Neural progenitor cell (in vitro differentiated cells): ENCODE data around the gene FAM32A. TPM values are rescaled to one million over a fixed set of nuclear protein-coding genes. Genes with fewer than 3 reads are reported as not detected.

Source experiments
- DNase-seq: peaks from one replicate; pipeline ENCODE4 v3.0.0-alpha.2; 2016; ENCODE audit warnings: low spot score
- H2AFZ ChIP-seq: fragments of 200-600 bp; sonication (generic); replicated peaks from 2 replicates; pipeline ENCODE4 v1.6.1; 2016; ENCODE audit warnings: antibody characterized with exemption
- H3F3A ChIP-seq: fragments of 200-600 bp; sonication (generic); 2 replicates; pipeline ENCODE4 v1.6.1; 2016; ENCODE audit warnings: antibody characterized with exemption, low read depth
- H3K27ac ChIP-seq: fragments of 200-600 bp; sonication (generic); 2 replicates; pipeline ENCODE4 v1.5.1; 2016; ENCODE audit warnings: mild to moderate bottlenecking
- H3K27me3 ChIP-seq: fragments of 200-600 bp; sonication (generic); 2 replicates; pipeline ENCODE4 v1.6.1; 2016; ENCODE audit warnings: mild to moderate bottlenecking, moderate library complexity
- H3K36me3 ChIP-seq: fragments of 200-600 bp; sonication (generic); 2 replicates; pipeline ENCODE4 v1.5.1; 2016
- H3K4me1 ChIP-seq: fragments of 200-600 bp; sonication (generic); 2 replicates; pipeline ENCODE4 v1.6.1; 2016; ENCODE audit warnings: mixed run types
- H3K4me2 ChIP-seq: fragments of 200-600 bp; sonication (generic); 2 replicates; pipeline ENCODE4 v1.6.1; 2016
- H3K4me3 ChIP-seq: fragments of 200-600 bp; sonication (generic); 2 replicates; pipeline ENCODE4 v1.5.1; 2016
- H3K79me2 ChIP-seq: fragments of 200-600 bp; sonication (generic); 2 replicates; pipeline ENCODE4 v1.6.1; 2016; ENCODE audit warnings: low read depth
- H3K9ac ChIP-seq: fragments of 200-600 bp; sonication (generic); 2 replicates; pipeline ENCODE4 v1.6.1; 2016
- H3K9me3 ChIP-seq: fragments of 200-600 bp; sonication (generic); 2 replicates; pipeline ENCODE4 v1.5.1; 2016; ENCODE audit warnings: low read depth
- H4K20me1 ChIP-seq: fragments of 200-600 bp; sonication (generic); 2 replicates; pipeline ENCODE4 v1.6.1; 2016; ENCODE audit warnings: low read depth
- H3K27ac Mint-ChIP-seq: 3 replicates; pipeline ENCODE4 v1.8.0; 2021; ENCODE audit warnings: mixed read lengths
- H3K27me3 Mint-ChIP-seq: 2 replicates; pipeline ENCODE4 v1.8.0; 2022; ENCODE audit warnings: low read depth, mild to moderate bottlenecking, inconsistent platforms, moderate library complexity, mixed read lengths; ENCODE audit not compliant: insufficient read depth
- H3K36me3 Mint-ChIP-seq: 3 replicates; pipeline ENCODE4 v1.8.0; 2021; ENCODE audit warnings: mixed read lengths
- H3K4me1 Mint-ChIP-seq: 3 replicates; pipeline ENCODE4 v1.8.0; 2021; ENCODE audit warnings: mixed read lengths
- H3K4me3 Mint-ChIP-seq: 3 replicates; pipeline ENCODE4 v1.8.0; 2021; ENCODE audit warnings: mild to moderate bottlenecking, moderate library complexity, mixed read lengths
- H3K9me3 Mint-ChIP-seq: 3 replicates; pipeline ENCODE4 v1.8.0; 2020; ENCODE audit warnings: mixed read lengths
- EZH2 ChIP-seq: fragments of 200-600 bp; sonication (generic); IDR thresholded peaks from 2 replicates; pipeline ENCODE4 v1.6.1; 2017; ENCODE audit warnings: antibody characterized with exemption, mild to moderate bottlenecking, moderate library complexity
- EZH2phosphoT487 ChIP-seq: fragments of 200-600 bp; sonication (generic); IDR thresholded peaks from 2 replicates; pipeline ENCODE4 v1.6.1; 2017; ENCODE audit warnings: antibody characterized with exemption
- total RNA-seq: library from RNA; depleted of rRNA; stranded (reverse); fragments of >200 nt; gene quantifications from 2 replicates; pipeline ENCODE4 v1.2.3, GENCODE V29; 2015; ENCODE audit warnings: low replicate concordance
- TF ChIP-seq, protein P1 (sequence below): fragments of 200-600 bp; sonication (generic); IDR thresholded peaks from 2 replicates; pipeline ENCODE4 v1.5.1; 2017; ENCODE audit warnings: antibody characterized with exemption, mild to moderate bottlenecking

The FAM32A gene
- total RNA-seq, 1 donor from 2014 or later, result 139 TPM

DNA sequence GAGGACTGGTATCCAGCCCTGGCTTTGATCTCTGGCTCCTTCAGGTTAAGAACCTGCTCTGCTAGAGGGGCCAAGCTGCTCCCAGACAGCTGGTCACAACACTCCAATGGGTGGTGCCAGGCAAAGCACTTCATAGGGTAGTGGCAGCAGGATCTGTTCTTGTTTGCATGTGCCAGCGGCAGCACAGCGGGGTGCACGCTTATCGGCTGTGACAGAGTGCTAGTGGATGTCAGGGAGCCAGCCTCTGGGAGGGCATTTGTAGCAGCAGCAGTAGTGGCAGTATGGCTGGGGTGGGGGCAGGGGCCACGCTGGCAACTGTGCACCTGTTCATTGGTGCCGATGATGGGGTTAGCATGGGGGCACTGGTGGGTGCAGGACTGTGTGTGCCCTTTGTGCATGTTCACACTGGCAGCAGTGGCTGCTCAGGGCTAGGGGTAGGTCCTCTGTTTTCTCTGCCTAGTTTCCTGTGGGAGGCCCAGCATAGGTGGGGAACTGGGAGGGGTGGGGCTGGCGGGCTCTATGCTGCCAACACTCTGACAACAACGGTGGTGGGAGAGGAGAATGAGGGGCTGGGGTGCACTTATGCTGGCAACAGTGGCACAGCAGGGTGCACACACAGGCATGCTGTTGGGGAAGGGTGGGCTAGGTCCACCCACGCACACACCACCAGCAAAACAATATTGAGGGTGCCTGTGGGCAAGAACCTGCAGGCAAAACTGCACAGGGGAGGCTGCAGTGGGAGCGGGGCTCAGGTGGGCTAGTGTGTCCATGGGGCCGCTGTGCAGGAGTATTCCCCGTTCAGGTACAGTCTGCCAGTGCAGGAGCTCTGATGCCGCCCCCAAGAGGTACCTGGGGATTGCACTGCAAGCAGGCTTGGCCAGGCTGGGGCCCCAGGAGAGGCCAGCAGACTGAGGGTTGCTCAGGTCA lies 31.8 kb downstream of the FAM32A start:
- Histone ChIP-seq H3K36me3 (no peaks in the 10 kb centered on the region), H3K9ac (no peak overlapping the region), H3K27ac (no peak overlapping the region), H3K4me1 (no peaks in the 10 kb centered on the region), H3K27me3 (no peaks in the 10 kb centered on the region), H4K20me1 (no peaks in the 10 kb centered on the region), H3F3A (no peaks in the 10 kb centered on the region), H3K79me2 (peaks cover 12% of the 10 kb centered on the region), H3K9me3 (no peaks in the 10 kb centered on the region), H2AFZ (no peak overlapping the region), H3K4me2 (no peak overlapping the region), H3K4me3 (no peak overlapping the region)
- DNase-seq, result no peak
- Mint-ChIP-seq H3K4me1 (peaks cover 12% of the 10 kb centered on the region), H3K4me3 (no peak overlapping the region), H3K27me3 (peaks cover 5% of the 10 kb centered on the region), H3K9me3 (peaks cover 31% of the 10 kb centered on the region), H3K36me3 (peaks cover 54% of the 10 kb centered on the region), H3K27ac (no peak overlapping the region)
- TF ChIP-seq, protein P1, sequence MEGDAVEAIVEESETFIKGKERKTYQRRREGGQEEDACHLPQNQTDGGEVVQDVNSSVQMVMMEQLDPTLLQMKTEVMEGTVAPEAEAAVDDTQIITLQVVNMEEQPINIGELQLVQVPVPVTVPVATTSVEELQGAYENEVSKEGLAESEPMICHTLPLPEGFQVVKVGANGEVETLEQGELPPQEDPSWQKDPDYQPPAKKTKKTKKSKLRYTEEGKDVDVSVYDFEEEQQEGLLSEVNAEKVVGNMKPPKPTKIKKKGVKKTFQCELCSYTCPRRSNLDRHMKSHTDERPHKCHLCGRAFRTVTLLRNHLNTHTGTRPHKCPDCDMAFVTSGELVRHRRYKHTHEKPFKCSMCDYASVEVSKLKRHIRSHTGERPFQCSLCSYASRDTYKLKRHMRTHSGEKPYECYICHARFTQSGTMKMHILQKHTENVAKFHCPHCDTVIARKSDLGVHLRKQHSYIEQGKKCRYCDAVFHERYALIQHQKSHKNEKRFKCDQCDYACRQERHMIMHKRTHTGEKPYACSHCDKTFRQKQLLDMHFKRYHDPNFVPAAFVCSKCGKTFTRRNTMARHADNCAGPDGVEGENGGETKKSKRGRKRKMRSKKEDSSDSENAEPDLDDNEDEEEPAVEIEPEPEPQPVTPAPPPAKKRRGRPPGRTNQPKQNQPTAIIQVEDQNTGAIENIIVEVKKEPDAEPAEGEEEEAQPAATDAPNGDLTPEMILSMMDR, result no peak
- TF ChIP-seq EZH2phosphoT487 (no peak), EZH2 (no peak)

DNA sequence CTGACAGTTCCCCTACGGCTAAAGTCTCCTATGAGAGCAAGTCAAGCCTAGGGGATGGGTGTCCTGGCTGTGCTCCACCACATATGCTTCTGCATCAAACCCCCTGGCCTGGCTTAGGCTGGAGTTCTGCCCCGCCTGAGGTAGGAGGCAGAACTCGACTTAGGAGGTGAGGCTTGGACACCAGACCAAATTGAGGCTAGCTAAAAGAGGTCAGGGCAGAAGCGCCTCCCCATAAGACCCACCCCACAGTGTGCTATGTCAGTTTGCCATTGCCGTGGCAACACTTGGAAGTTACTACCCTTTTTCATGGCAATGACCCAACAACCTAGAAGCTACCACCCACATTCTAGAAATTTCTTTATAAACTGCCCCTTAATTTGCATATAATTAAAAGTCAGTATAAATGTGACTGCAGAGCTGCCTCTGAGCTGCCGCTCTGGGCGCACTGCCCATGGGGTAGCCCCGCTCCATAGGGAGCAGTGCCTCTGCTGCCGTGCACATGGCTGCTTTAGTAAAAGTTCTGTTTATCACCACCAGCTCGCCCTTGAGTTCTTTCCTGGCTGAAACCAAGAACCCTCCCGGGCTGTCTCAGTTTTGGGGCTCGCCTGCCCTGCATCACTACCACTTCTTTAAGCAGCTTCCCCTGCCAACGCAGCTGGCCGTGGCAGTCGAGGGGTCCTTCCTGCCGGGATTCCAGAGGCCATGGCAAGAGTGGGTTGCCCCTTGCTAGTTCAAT lies 32.7 kb downstream of the FAM32A start:
- Histone ChIP-seq H3K27ac (no peak overlapping the region), H3K4me1 (no peaks in the 10 kb centered on the region), H3K4me2 (no peak overlapping the region), H4K20me1 (no peaks in the 10 kb centered on the region), H3K4me3 (no peak overlapping the region), H3K79me2 (peaks cover 8% of the 10 kb centered on the region), H3K27me3 (no peaks in the 10 kb centered on the region), H3K9ac (no peak overlapping the region), H3K36me3 (no peaks in the 10 kb centered on the region), H3F3A (no peaks in the 10 kb centered on the region), H3K9me3 (no peaks in the 10 kb centered on the region), H2AFZ (no peak overlapping the region)
- peaks cover 3% of the 10 kb centered on the region for H3K4me1 Mint-ChIP-seq
- H3K27me3 Mint-ChIP-seq, result peaks cover 5% of the 10 kb centered on the region
- H3K9me3 Mint-ChIP-seq, result peaks cover 28% of the 10 kb centered on the region
- H3K27ac Mint-ChIP-seq, result peak overlapping the region; percentile 40
- no peak for DNase-seq
- H3K4me3 Mint-ChIP-seq, result peak overlapping the region; percentile 48
- H3K36me3 Mint-ChIP-seq, result peaks cover 52% of the 10 kb centered on the region
- TF ChIP-seq EZH2phosphoT487 (no peak), EZH2 (no peak)
- TF ChIP-seq, protein P1, result no peak

- Histone ChIP-seq H3K79me2 (no peaks in the 10 kb centered on the region), H3K4me3 (no peak overlapping the region), H3F3A (no peaks in the 10 kb centered on the region), H3K9me3 (no peaks in the 10 kb centered on the region), H2AFZ (no peak overlapping the region), H3K27me3 (no peaks in the 10 kb centered on the region), H3K36me3 (no peaks in the 10 kb centered on the region), H3K4me1 (no peaks in the 10 kb centered on the region), H3K4me2 (no peak overlapping the region), H3K9ac (no peak overlapping the region), H4K20me1 (no peaks in the 10 kb centered on the region), H3K27ac (no peak overlapping the region)
- H3K36me3 Mint-ChIP-seq, result peaks cover 52% of the 10 kb centered on the region
- TF ChIP-seq, protein P1, result no peak
- no peak for TF ChIP-seq EZH2phosphoT487
- TF ChIP-seq EZH2, result no peak
- DNase-seq, result no peak
- H3K9me3 Mint-ChIP-seq, result peaks cover 28% of the 10 kb centered on the region
- no peak overlapping the region for H3K4me3 Mint-ChIP-seq
- H3K4me1 Mint-ChIP-seq, result no peaks in the 10 kb centered on the region
- H3K27ac Mint-ChIP-seq, result peak overlapping the region; percentile 40
- peaks cover 5% of the 10 kb centered on the region for H3K27me3 Mint-ChIP-seq
Measured at GRCh38 chr19:16218851-16219250, 33.6 kb downstream of the FAM32A start.
